ENCODE measurements around the gene ST3GAL6.

ST3GAL6 gene

GRCh38 chr3:98740324-98740723 is 22.8 kb upstream of the ST3GAL6 start:
- no peak for DNase-seq (ENCODE audit: low read depth)

- no peak for DNase-seq (ENCODE audit: low read depth)
Observed at GRCh38 chr3:98741121-98741716, 21.9 kb upstream of the ST3GAL6 start.

GRCh38 chr3:98743071-98743470 is 20.1 kb upstream of the ST3GAL6 start:
- DNase-seq (ENCODE audit: low read depth) = no peak

- no peak for DNase-seq (ENCODE audit: low read depth)
Observed at GRCh38 chr3:98744283-98744682, 18.9 kb upstream of the ST3GAL6 start.

GRCh38 chr3:98745718-98746117 is 17.4 kb upstream of the ST3GAL6 start:
- no peak for DNase-seq (ENCODE audit: low read depth)

GRCh38 chr3:98746122-98746521 is 17.0 kb upstream of the ST3GAL6 start:
- no peak for DNase-seq (ENCODE audit: low read depth)

- no peak for DNase-seq (ENCODE audit: low read depth)
Observed at GRCh38 chr3:98746882-98747281, 16.3 kb upstream of the ST3GAL6 start.

GRCh38 chr3:98750276-98750919 is 12.7 kb upstream of the ST3GAL6 start:
- no peak for DNase-seq (ENCODE audit: low read depth)

GRCh38 chr3:98754483-98754882 is 8.7 kb upstream of the ST3GAL6 start:
- DNase-seq (ENCODE audit: low read depth) = no peak

- no peak for DNase-seq (ENCODE audit: low read depth)
Observed at GRCh38 chr3:98755601-98756000, 7.5 kb upstream of the ST3GAL6 start.

GRCh38 chr3:98759629-98760028 is 3.5 kb upstream of the ST3GAL6 start:
- DNase-seq (ENCODE audit: low read depth) = no peak

GRCh38 chr3:98761643-98762229 is 1.4 kb upstream of the ST3GAL6 start:
- no peak for DNase-seq (ENCODE audit: low read depth)

GRCh38 chr3:98763819-98764418 is 779 bp downstream of the ST3GAL6 start:
- DNase-seq (ENCODE audit: low read depth) = no peak

GRCh38 chr3:98764472-98764884 is 1.3 kb downstream of the ST3GAL6 start:
- no peak for DNase-seq (ENCODE audit: low read depth)

- no peak for DNase-seq (ENCODE audit: low read depth)
Observed at GRCh38 chr3:98765721-98766120, 2.6 kb downstream of the ST3GAL6 start.

GRCh38 chr3:98766924-98767323 is 3.8 kb downstream of the ST3GAL6 start:
- DNase-seq (ENCODE audit: low read depth) = no peak

- no peak for DNase-seq (ENCODE audit: low read depth)
Observed at GRCh38 chr3:98768961-98769360, 5.8 kb downstream of the ST3GAL6 start.

- DNase-seq (ENCODE audit: low read depth) = no peak
Observed at GRCh38 chr3:98769448-98769847, 6.3 kb downstream of the ST3GAL6 start.

- no peak for DNase-seq (ENCODE audit: low read depth)
Observed at GRCh38 chr3:98770261-98771039, 7.3 kb downstream of the ST3GAL6 start.

- DNase-seq (ENCODE audit: low read depth) = no peak
Observed at GRCh38 chr3:98772022-98772421, 8.9 kb downstream of the ST3GAL6 start.

- no peak for DNase-seq (ENCODE audit: low read depth)
Observed at GRCh38 chr3:98775459-98776139, 12.5 kb downstream of the ST3GAL6 start.

GRCh38 chr3:98776140-98776493 is 13.0 kb downstream of the ST3GAL6 start:
- no peak for DNase-seq (ENCODE audit: low read depth)
